HFFc6 (cell line): ENCODE measurements around the gene INPP4A. TPM values are rescaled to one million over a fixed set of nuclear protein-coding genes. Genes with fewer than 3 reads are reported as not detected.

Experiments used
- DNase-seq: peaks from one replicate; pipeline ENCODE4 v3.0.0-alpha.2; 2018
- H3K27ac Mint-ChIP-seq: 2 replicates; pipeline ENCODE4 v1.8.0; 2020; ENCODE audit warnings: mild to moderate bottlenecking, mixed read lengths
- H3K27me3 Mint-ChIP-seq: 2 replicates; pipeline ENCODE4 v1.8.0; 2021; ENCODE audit warnings: mild to moderate bottlenecking, moderate library complexity, mixed read lengths; ENCODE audit not compliant: insufficient read depth
- H3K36me3 Mint-ChIP-seq: 2 replicates; pipeline ENCODE4 v1.8.0; 2021; ENCODE audit warnings: low read depth, mixed read lengths
- H3K4me1 Mint-ChIP-seq: 2 replicates; pipeline ENCODE4 v1.8.0; 2020; ENCODE audit warnings: low read depth, mixed read lengths
- H3K4me3 Mint-ChIP-seq: 2 replicates; pipeline ENCODE4 v1.8.0; 2020; ENCODE audit warnings: mild to moderate bottlenecking, moderate library complexity, mixed read lengths
- H3K9me3 Mint-ChIP-seq: 2 replicates; pipeline ENCODE4 v1.8.0; 2020; ENCODE audit warnings: mild to moderate bottlenecking, mixed read lengths
- CTCF ChIP-seq: fragments of 200-600 bp; sonication (generic); IDR thresholded peaks from 2 replicates; pipeline ENCODE4 v1.5.0; 2021; ENCODE audit warnings: antibody characterized with exemption, mild to moderate bottlenecking
- total RNA-seq, 6 experiments: library from RNA; stranded (reverse); fragmentation: NEBNext Ultra II Directional; extraction: Animal tissue kit (Norgen Biotek cat#: 25700); gene quantifications; 2 replicates in 1 of 6; 3 replicates in 5 of 6; pipeline ENCODE4 v1.2.3, GENCODE V29; 2021

Gene INPP4A
- total RNA-seq, 6 experiments from 2014 or later, result 15.8 to 19.4 (median 18.2) TPM

GRCh38 chr2:98480598-98480997 is 35.9 kb downstream of the INPP4A start:
- Mint-ChIP-seq H3K4me1 (peaks cover 16% of the 10 kb centered on the region), H3K4me3 (no peak overlapping the region), H3K9me3 (no peaks in the 10 kb centered on the region), H3K27ac (no peak overlapping the region), H3K36me3 (no peaks in the 10 kb centered on the region), H3K27me3 (no peaks in the 10 kb centered on the region; the same call in 1 of the 2 replicates)
- no peak for TF ChIP-seq CTCF
- no peak for DNase-seq

GRCh38 chr2:98482362-98482761 is 37.7 kb downstream of the INPP4A start:
- no peaks in the 10 kb centered on the region for H3K36me3 Mint-ChIP-seq
- no peaks in the 10 kb centered on the region for H3K9me3 Mint-ChIP-seq
- no peaks in the 10 kb centered on the region; the same call in 1 of the 2 replicates for H3K27me3 Mint-ChIP-seq
- peaks cover 32% of the 10 kb centered on the region for H3K4me1 Mint-ChIP-seq
- no peak overlapping the region for H3K27ac Mint-ChIP-seq
- TF ChIP-seq CTCF, result no peak
- no peak for DNase-seq
- H3K4me3 Mint-ChIP-seq, result no peak overlapping the region

- no peak for DNase-seq
- H3K4me3 Mint-ChIP-seq, result no peak overlapping the region
- no peak overlapping the region for H3K27ac Mint-ChIP-seq
- H3K4me1 Mint-ChIP-seq, result peaks cover 32% of the 10 kb centered on the region
- H3K9me3 Mint-ChIP-seq, result no peaks in the 10 kb centered on the region
- no peaks in the 10 kb centered on the region for H3K36me3 Mint-ChIP-seq
- no peaks in the 10 kb centered on the region; the same call in 1 of the 2 replicates for H3K27me3 Mint-ChIP-seq
- TF ChIP-seq CTCF, result no peak
Observed at GRCh38 chr2:98483257-98483861, 38.7 kb downstream of the INPP4A start.

GRCh38 chr2:98484121-98484557 is 39.5 kb downstream of the INPP4A start:
- TF ChIP-seq CTCF, result no peak
- Mint-ChIP-seq H3K36me3 (no peaks in the 10 kb centered on the region), H3K27me3 (no peaks in the 10 kb centered on the region; the same call in 1 of the 2 replicates), H3K4me1 (peaks cover 32% of the 10 kb centered on the region), H3K9me3 (no peaks in the 10 kb centered on the region), H3K4me3 (no peak overlapping the region), H3K27ac (no peak overlapping the region)
- DNase-seq, result no peak

- no peak for DNase-seq
- Mint-ChIP-seq H3K27me3 (no peaks in the 10 kb centered on the region; the same call in 1 of the 2 replicates), H3K4me1 (peaks cover 24% of the 10 kb centered on the region), H3K9me3 (no peaks in the 10 kb centered on the region), H3K27ac (no peak overlapping the region), H3K4me3 (no peak overlapping the region), H3K36me3 (no peaks in the 10 kb centered on the region)
- TF ChIP-seq CTCF, result no peak
Observed at GRCh38 chr2:98484652-98485452, 40.2 kb downstream of the INPP4A start.
